ENCODE data around the gene CXCL13.
"Not testable (repeated sequence)": the region's sequence is repeated elsewhere in the genome, so short reads cannot be mapped to it uniquely, and the experiment has no call there.

CXCL13 gene

DNA sequence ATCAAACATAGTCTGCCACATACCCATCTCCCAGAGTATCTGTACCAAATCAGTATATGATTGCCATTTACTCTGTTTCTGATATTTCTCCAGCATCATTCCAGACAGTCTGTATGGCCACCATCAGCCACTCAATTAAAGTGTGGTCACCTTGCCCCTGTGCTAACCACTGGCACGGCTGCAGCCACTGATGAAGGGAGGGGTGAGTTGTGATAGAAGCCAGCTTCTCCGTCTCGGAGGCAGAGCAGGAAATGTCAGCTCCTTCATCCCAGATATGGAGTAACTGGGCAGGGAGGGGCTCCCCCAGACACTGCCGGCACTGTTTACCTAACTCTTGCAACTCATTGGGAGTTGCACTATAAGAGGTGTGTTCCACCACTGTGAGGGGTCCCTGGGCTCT lies 30.3 kb downstream of the CXCL13 start:
- ChIA-PET CTCF (no interaction called here), POLR2A (no interaction called here)
- no peak for DNase-seq (ENCODE audit: extremely low spot score)
- TF ChIP-seq CTBP1 (IDR thresholded peaks at IDR 0.05; ENCODE audit: borderline replicate concordance), result no peak
- TF ChIP-seq ARNT (IDR thresholded peaks at IDR 0.05), result no peak
- TF ChIP-seq HDGF (IDR thresholded peaks at IDR 0.05; ENCODE audit: borderline replicate concordance), result no peak
- TF ChIP-seq SP1 (IDR thresholded peaks at IDR 0.05), result no peak
- no peak for TF ChIP-seq FOXK2 (IDR thresholded peaks at IDR 0.05)
- TF ChIP-seq ZNF384 (IDR thresholded peaks at IDR 0.05), result no peak
- no peak for TF ChIP-seq FOXA1 (IDR thresholded peaks at IDR 0.05)
- no peak for TF ChIP-seq L3MBTL2 (conservative IDR thresholded peaks at IDR 0.05)
- TF ChIP-seq FOXM1 (IDR thresholded peaks at IDR 0.05; ENCODE audit: borderline replicate concordance), result no peak
- no peak for TF ChIP-seq TARDBP (IDR thresholded peaks at IDR 0.05)
- no peak for TF ChIP-seq ELF4 (IDR thresholded peaks at IDR 0.05)
- no peak for TF ChIP-seq LEF1 (IDR thresholded peaks at IDR 0.05; ENCODE audit: borderline replicate concordance)
- TF ChIP-seq NFRKB (IDR thresholded peaks at IDR 0.05), result no peak
- no peak for TF ChIP-seq PKNOX1 (IDR thresholded peaks at IDR 0.05)
- no peak for TF ChIP-seq BHLHE40 (IDR thresholded peaks at IDR 0.05; ENCODE audit: borderline replicate concordance)
- TF ChIP-seq SUZ12 (IDR thresholded peaks at IDR 0.05), result no peak

- POLR2A ChIA-PET, result no interaction called here
- CTCF ChIA-PET, result no interaction called here
- no peak for DNase-seq (ENCODE audit: extremely low spot score)
- TF ChIP-seq CTBP1 (IDR thresholded peaks at IDR 0.05; ENCODE audit: borderline replicate concordance) (no peak), LEF1 (IDR thresholded peaks at IDR 0.05; ENCODE audit: borderline replicate concordance) (no peak), SUZ12 (IDR thresholded peaks at IDR 0.05) (no peak), PKNOX1 (IDR thresholded peaks at IDR 0.05) (no peak), BHLHE40 (IDR thresholded peaks at IDR 0.05; ENCODE audit: borderline replicate concordance) (no peak), SP1 (IDR thresholded peaks at IDR 0.05) (no peak), L3MBTL2 (conservative IDR thresholded peaks at IDR 0.05) (no peak), FOXM1 (IDR thresholded peaks at IDR 0.05; ENCODE audit: borderline replicate concordance) (no peak), ZNF384 (IDR thresholded peaks at IDR 0.05) (no peak), ARNT (IDR thresholded peaks at IDR 0.05) (no peak), HDGF (IDR thresholded peaks at IDR 0.05; ENCODE audit: borderline replicate concordance) (no peak), FOXK2 (IDR thresholded peaks at IDR 0.05) (no peak), ELF4 (IDR thresholded peaks at IDR 0.05) (no peak), FOXA1 (IDR thresholded peaks at IDR 0.05) (no peak), NFRKB (IDR thresholded peaks at IDR 0.05) (no peak), TARDBP (IDR thresholded peaks at IDR 0.05) (no peak)
These were observed 31.3 kb downstream of the CXCL13 start for GRCh38 chr4:77636902-77637301.

DNA sequence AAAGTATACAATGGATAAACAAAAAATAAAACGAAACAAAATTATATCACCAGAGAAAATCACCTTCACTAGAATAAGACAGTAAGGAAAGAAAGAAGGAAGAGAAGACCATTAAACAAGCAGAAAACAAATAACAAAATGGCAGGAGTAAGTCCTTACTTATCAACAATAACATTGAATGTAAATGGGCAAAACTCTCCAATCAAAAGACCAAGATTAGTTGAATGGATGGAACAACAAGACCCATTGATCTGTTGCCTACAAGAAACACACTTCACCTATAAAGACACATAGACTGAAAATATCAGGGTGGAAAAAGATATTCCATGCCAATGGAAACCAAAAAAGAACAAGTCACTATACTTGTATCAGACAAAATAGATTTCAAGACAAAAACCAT lies 38.4 kb downstream of the CXCL13 start:
- POLR2A ChIA-PET; DNase-seq (ENCODE audit: extremely low spot score); CTCF ChIA-PET: not testable (repeated sequence)

DNA sequence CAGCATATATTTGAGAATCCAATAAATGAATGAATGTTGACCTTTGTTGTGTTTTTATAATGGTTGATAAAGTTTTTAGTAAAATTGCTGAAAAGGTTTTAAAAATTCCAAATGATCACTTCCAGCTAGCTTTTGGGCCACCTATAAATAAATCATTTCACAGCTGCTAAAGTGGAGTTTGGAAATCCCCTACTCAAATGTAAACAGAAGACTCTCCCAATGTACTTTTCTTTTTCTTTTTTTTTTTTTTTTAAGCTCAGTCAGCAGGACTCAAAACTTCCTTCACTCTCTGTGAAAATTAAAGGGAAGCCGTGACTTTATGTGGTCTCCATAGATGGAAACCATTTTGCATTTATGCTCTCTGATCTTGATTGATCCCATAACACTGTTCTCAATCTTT lies 45.2 kb downstream of the CXCL13 start:
- ChIA-PET CTCF (interaction anchor here (1.1 kb wide), 1 partner anchor 32 kb away, joined by 3 read pairs; no protein-coding TSS in a partner anchor), POLR2A (no interaction called here)
- no peak for DNase-seq (ENCODE audit: extremely low spot score)
- TF ChIP-seq PKNOX1 (IDR thresholded peaks at IDR 0.05) (no peak), LEF1 (IDR thresholded peaks at IDR 0.05; ENCODE audit: borderline replicate concordance) (no peak), FOXM1 (IDR thresholded peaks at IDR 0.05; ENCODE audit: borderline replicate concordance) (no peak), ARNT (IDR thresholded peaks at IDR 0.05) (no peak), TARDBP (IDR thresholded peaks at IDR 0.05) (no peak), ZNF384 (IDR thresholded peaks at IDR 0.05) (no peak), CTBP1 (IDR thresholded peaks at IDR 0.05; ENCODE audit: borderline replicate concordance) (no peak), ELF4 (IDR thresholded peaks at IDR 0.05) (no peak), BHLHE40 (IDR thresholded peaks at IDR 0.05; ENCODE audit: borderline replicate concordance) (no peak), SP1 (IDR thresholded peaks at IDR 0.05) (no peak), NFRKB (IDR thresholded peaks at IDR 0.05) (no peak)

- TF ChIP-seq FOXA1 (IDR thresholded peaks at IDR 0.05) (no peak), FOXM1 (IDR thresholded peaks at IDR 0.05; ENCODE audit: borderline replicate concordance) (no peak), ZNF384 (IDR thresholded peaks at IDR 0.05) (no peak), LEF1 (IDR thresholded peaks at IDR 0.05; ENCODE audit: borderline replicate concordance) (no peak)
- DNase-seq (ENCODE audit: extremely low spot score), result no peak
- ChIA-PET POLR2A (no interaction called here), CTCF (no interaction called here)
These were observed 46.2 kb downstream of the CXCL13 start for GRCh38 chr4:77651820-77652219.

- POLR2A ChIA-PET, result no interaction called here
- no peak for DNase-seq (ENCODE audit: extremely low spot score)
These were observed 46.7 kb downstream of the CXCL13 start for GRCh38 chr4:77652237-77652897.

More at GRCh38 chr4:77652237-77652897, 46.7 kb downstream of the CXCL13 start:
- TF ChIP-seq ARNT (IDR thresholded peaks at IDR 0.05) (no peak), SUZ12 (IDR thresholded peaks at IDR 0.05) (no peak), NFRKB (IDR thresholded peaks at IDR 0.05) (no peak), CTBP1 (IDR thresholded peaks at IDR 0.05; ENCODE audit: borderline replicate concordance) (no peak), TARDBP (IDR thresholded peaks at IDR 0.05) (no peak), HDGF (IDR thresholded peaks at IDR 0.05; ENCODE audit: borderline replicate concordance) (no peak), FOXM1 (IDR thresholded peaks at IDR 0.05; ENCODE audit: borderline replicate concordance) (no peak), FOXA1 (IDR thresholded peaks at IDR 0.05) (no peak)
- CTCF ChIA-PET, result no interaction called here

Measured in HEK293T (cell line).